Mammary epithelial cell (primary cell): ENCODE results near the gene SIDT1.

Source experiments
- CTCF ChIP-seq, 2 donors: IDR thresholded peaks in 1 of 2; conservative IDR thresholded peaks in 1 of 2; 2 replicates each; pipeline ENCODE4 v1.5.1; 2011 to 2012; ENCODE audit warnings: inconsistent platforms in 2 of 2, low read length in 2 of 2, mild to moderate bottlenecking in 2 of 2, control low read depth in 1 of 2, low read depth in 1 of 2; ENCODE audit not compliant: insufficient read depth in 1 of 2; ENCODE audit errors: extremely low read depth in 1 of 2
- EZH2 ChIP-seq: IDR thresholded peaks from 2 replicates; pipeline ENCODE4 v1.6.1; 2012; ENCODE audit warnings: low read length, inconsistent platforms, borderline replicate concordance

- TF ChIP-seq CTCF (conservative IDR thresholded peaks at IDR 0.05 in 1 of 2, IDR thresholded peaks at IDR 0.05 in 1 of 2; ENCODE audit: extremely low read depth in 1 of 2, insufficient read depth in 1 of 2, low read depth in 1 of 2, low read length in 2 of 2), result no peak
- no peak for TF ChIP-seq EZH2
These were observed 33.9 kb upstream of the SIDT1 start for GRCh38 chr3:113498221-113499005.
